IMR-90 (cell line): Measurements from ENCODE around the gene C9orf50. TPM values are rescaled to one million over a fixed set of nuclear protein-coding genes. Genes with fewer than 3 reads are reported as not detected.

ENCODE experiments used
- ATAC-seq: fragments of 200-7000 bp; cut with Tn5 transposase; 2 replicates; pipeline ENCODE4 v1.9.1; 2020; ENCODE audit warnings: low read depth, mild to moderate bottlenecking, moderate library complexity
- BruUV-seq: library from RNA; stranded (reverse); fragments of 400-500 nt; replicated peaks from 2 replicates; lab custom pipeline; 2021; lab: Mats Ljungman, UMichigan
- CTCF ChIA-PET: fragments of 300-600 bp; formaldehyde crosslinking; extraction: SDS; loops from one replicate; lab custom pipeline; 2021; ENCODE audit warnings: antibody characterized with exemption; lab: Yijun Ruan, JAX
- POLR2A ChIA-PET: fragments of 300-600 bp; sonication (Branson Sonifier 250); formaldehyde crosslinking; loops from one replicate; lab custom pipeline; 2022; ENCODE audit warnings: antibody characterized with exemption; ENCODE audit not compliant: unreplicated experiment; lab: Charles Lee
- DNase-seq: peaks from one replicate; pipeline ENCODE4 v3.0.0; 2013
- H2AFZ ChIP-seq: replicated peaks from 2 replicates; pipeline ENCODE3; 2013; ENCODE audit warnings: low read length, mild to moderate bottlenecking; ENCODE audit not compliant: poor library complexity
- H2AK5ac ChIP-seq: 2 replicates; pipeline ENCODE4 v1.6.1; 2013; ENCODE audit warnings: low read depth, low read length, inconsistent platforms
- H2AK9ac ChIP-seq: replicated peaks from 2 replicates; pipeline ENCODE3; 2013; ENCODE audit warnings: mild to moderate bottlenecking, low read depth, low read length, moderate library complexity; ENCODE audit not compliant: poor library complexity
- H2BK120ac ChIP-seq: 2 replicates; pipeline ENCODE4 v1.6.1; 2013; ENCODE audit warnings: low read depth, low read length, inconsistent platforms
- H2BK15ac ChIP-seq: 3 replicates; pipeline ENCODE4 v1.6.1; 2013; ENCODE audit warnings: low read depth, low read length, inconsistent platforms
- H2BK20ac ChIP-seq: 2 replicates; pipeline ENCODE4 v1.6.1; 2013; ENCODE audit warnings: low read depth, mild to moderate bottlenecking, inconsistent platforms, low read length, moderate library complexity
- H2BK5ac ChIP-seq: 2 replicates; pipeline ENCODE4 v1.6.1; 2013; ENCODE audit warnings: mild to moderate bottlenecking, low read depth, low read length, inconsistent platforms; ENCODE audit not compliant: poor library complexity, severe bottlenecking
- H3K14ac ChIP-seq: replicated peaks from 2 replicates; pipeline ENCODE4 v1.6.1; 2013; ENCODE audit warnings: low read depth, low read length, inconsistent platforms
- H3K18ac ChIP-seq: 2 replicates; pipeline ENCODE4 v1.6.1; 2013; ENCODE audit warnings: low read depth, low read length, control low read depth
- H3K23ac ChIP-seq: 2 replicates; pipeline ENCODE4 v1.6.1; 2013; ENCODE audit warnings: low read depth, low read length, inconsistent platforms
- H3K27ac ChIP-seq: 2 replicates; pipeline ENCODE4 v1.5.1; 2013; ENCODE audit warnings: mild to moderate bottlenecking, control low read depth, low read length; ENCODE audit not compliant: insufficient read depth
- H3K27me3 ChIP-seq: 2 replicates; pipeline ENCODE4 v1.6.1; 2013; ENCODE audit warnings: low read length; ENCODE audit not compliant: control insufficient read depth, insufficient read depth
- H3K36me3 ChIP-seq: 2 replicates; pipeline ENCODE4 v1.6.1; 2013; ENCODE audit warnings: low read length, mixed read lengths; ENCODE audit not compliant: control insufficient read depth, insufficient read depth
- H3K4ac ChIP-seq: 2 replicates; pipeline ENCODE4 v1.6.1; 2013; ENCODE audit warnings: low read depth, low read length, inconsistent platforms
- H3K4me1 ChIP-seq: 2 replicates; pipeline ENCODE4 v1.6.1; 2013; ENCODE audit warnings: low read length, mixed read lengths; ENCODE audit not compliant: control insufficient read depth, insufficient read depth
- H3K4me2 ChIP-seq: 2 replicates; pipeline ENCODE4 v1.6.1; 2013; ENCODE audit warnings: low read depth, mild to moderate bottlenecking, control low read depth, low read length, moderate library complexity
- H3K4me3 ChIP-seq: 2 replicates; pipeline ENCODE4 v1.5.1; 2013; ENCODE audit warnings: low read depth, mild to moderate bottlenecking, control low read depth, low read length, moderate library complexity; ENCODE audit not compliant: insufficient read depth
- H3K56ac ChIP-seq: 2 replicates; pipeline ENCODE4 v1.6.1; 2013; ENCODE audit warnings: low read length, inconsistent platforms; ENCODE audit not compliant: insufficient read depth; ENCODE audit errors: extremely low read depth
- H3K79me1 ChIP-seq, 2 experiments: 2 replicates each; pipeline ENCODE4 v1.6.1; 2013; ENCODE audit warnings: low read length in 2 of 2, inconsistent platforms in 1 of 2, low read depth in 1 of 2
- H3K9ac ChIP-seq: 2 replicates; pipeline ENCODE4 v1.6.1; 2013; ENCODE audit warnings: low read depth, low read length, control low read depth
- H3K9me1 ChIP-seq: 2 replicates; pipeline ENCODE4 v1.6.1; 2013; ENCODE audit warnings: low read length, inconsistent platforms; ENCODE audit not compliant: insufficient read depth
- H3K9me3 ChIP-seq: 2 replicates; pipeline ENCODE4 v1.6.1; 2013; ENCODE audit warnings: low read length; ENCODE audit not compliant: control insufficient read depth, insufficient read depth
- H4K20me1 ChIP-seq: 2 replicates; pipeline ENCODE4 v1.6.1; 2013; ENCODE audit warnings: low read length, inconsistent platforms; ENCODE audit not compliant: insufficient read depth
- H4K5ac ChIP-seq: 2 replicates; pipeline ENCODE4 v1.6.1; 2013; ENCODE audit warnings: mild to moderate bottlenecking, low read depth, low read length, control low read depth
- H4K8ac ChIP-seq, 2 experiments: 2 replicates each; pipeline ENCODE4 v1.6.1; 2013; ENCODE audit warnings: low read depth in 2 of 2, low read length in 2 of 2, control low read depth in 1 of 2, inconsistent platforms in 1 of 2
- H4K91ac ChIP-seq: 2 replicates; pipeline ENCODE4 v1.6.1; 2013; ENCODE audit warnings: low read depth, low read length, inconsistent platforms; ENCODE audit not compliant: insufficient read depth
- BHLHE40 ChIP-seq: fragments of 150-350 bp; IDR thresholded peaks from 2 replicates; pipeline ENCODE4 v1.6.1; 2016; ENCODE audit warnings: mild to moderate bottlenecking, low read depth, low read length
- CHD1 ChIP-seq: IDR thresholded peaks from 2 replicates; pipeline ENCODE4 v1.6.1; 2012; ENCODE audit warnings: low read depth, low read length, improper control_type of control experiment
- FOS ChIP-seq: fragments of 150-350 bp; IDR thresholded peaks from 2 replicates; pipeline ENCODE4 v1.6.1; 2016; ENCODE audit warnings: low read depth, low read length
- MAFK ChIP-seq: IDR thresholded peaks from 2 replicates; pipeline ENCODE4 v1.6.1; 2012; ENCODE audit warnings: low read depth, low read length, improper control_type of control experiment
- MXI1 ChIP-seq: IDR thresholded peaks from 2 replicates; pipeline ENCODE4 v1.6.1; 2012; ENCODE audit warnings: low read depth, mild to moderate bottlenecking, low read length, moderate library complexity, borderline replicate concordance
- POLR2A ChIP-seq: IDR thresholded peaks from 2 replicates; pipeline ENCODE4 v1.6.1; 2012; ENCODE audit warnings: mild to moderate bottlenecking, low read depth, low read length
- RAD21 ChIP-seq: IDR thresholded peaks from 2 replicates; pipeline ENCODE4 v1.6.1; 2012; ENCODE audit warnings: low read length, improper control_type of control experiment
- RFX5 ChIP-seq: IDR thresholded peaks from 2 replicates; pipeline ENCODE4 v1.8.0; 2012; ENCODE audit warnings: low read depth, mild to moderate bottlenecking, low read length, moderate library complexity
- WGBS, 2 experiments: methylation state at CpG; one replicate each; pipeline versions ENCODE4 v1.1.5 to v1.1.7; 2013; ENCODE audit warnings: missing lambda C conversion rate in 2 of 2; ENCODE audit not compliant: insufficient read length in 1 of 2; ENCODE audit errors: extremely low coverage in 2 of 2; 5-methylcytosine and 5-hydroxymethylcytosine counted together
- dilution Hi-C: fragments of 300-500 bp; cut with HindIII; formaldehyde crosslinking; loops from one replicate; pipeline ENCODE4 v1.14.3; 2018; ENCODE audit warnings: low sequenced_read_pairs; ENCODE audit not compliant: unreplicated experiment
- in situ Hi-C: fragments of 300-500 bp; cut with MboI; formaldehyde crosslinking; loops from 3 replicates; pipeline ENCODE4 v1.14.3; 2019; ENCODE audit warnings: low sequenced_read_pairs, inconsistent platforms, mixed read lengths
- intact Hi-C: fragments of 100-400 bp; cut with micrococcal nuclease; formaldehyde crosslinking; loops from 2 replicates; pipeline ENCODE4 v1.10.0; 2022
- polyA plus RNA-seq, 3 experiments: library from polyadenylated mRNA; depleted of rRNA; stranded (reverse); fragments of >200 nt; gene quantifications; 2 replicates each; pipeline ENCODE4 v1.2.3, GENCODE V29; 2012; ENCODE audit warnings: low replicate concordance in 1 of 3
- total RNA-seq: library from RNA; depleted of rRNA; stranded (reverse); fragments of >200 nt; gene quantifications from 2 replicates; pipeline ENCODE4 v1.2.3, GENCODE V29; 2012
- TF ChIP-seq, protein P1 (sequence below): fragments of 150-350 bp; IDR thresholded peaks from 2 replicates; pipeline ENCODE4 v1.6.1; 2016; ENCODE audit warnings: low read depth, mild to moderate bottlenecking, low read length, moderate library complexity, borderline replicate concordance
- TF ChIP-seq, protein P2 (sequence below): conservative IDR thresholded peaks from 2 replicates; pipeline ENCODE4 v1.5.1; 2012; ENCODE audit warnings: mild to moderate bottlenecking, low read depth, low read length, improper control_type of control experiment

The C9orf50 gene
- total and polyA plus RNA-seq, 2 of the 4 experiments (the other 2 are of a cell fraction) = 0.09 TPM; not detected in 1

DNA sequence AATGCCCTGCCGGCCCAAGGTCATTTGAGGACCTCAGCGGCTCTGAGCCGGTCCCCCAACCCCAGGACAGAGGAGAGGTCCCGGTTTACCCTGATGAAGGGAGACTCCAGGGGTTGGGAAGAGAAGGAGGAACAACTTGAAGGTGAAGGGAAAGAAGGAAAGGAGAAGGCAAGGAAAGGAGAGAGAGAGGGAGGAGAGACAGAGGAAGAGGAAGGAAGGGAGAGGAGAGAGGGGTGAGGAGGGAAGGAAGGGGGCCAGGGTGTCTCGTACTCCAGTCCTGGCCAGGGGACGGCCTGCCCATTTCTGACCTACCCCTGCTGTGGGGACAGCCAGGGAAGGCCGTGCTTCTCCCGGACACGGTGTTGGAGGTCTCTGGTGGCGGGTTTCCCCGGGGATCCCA, 46.5 kb upstream of the C9orf50 start:
- Histone ChIP-seq H2BK15ac (peak overlapping the region; percentile 64; the same call in 1 of the 3 replicates), H2BK5ac (peak overlapping the region; percentile 49), H3K56ac (peak overlapping the region; percentile 30; the same call in 1 of the 2 replicates), H3K4me2 (peak overlapping the region; percentile 94), H3K9me3 (no peaks in the 10 kb centered on the region), H3K4me3 (peak overlapping the region; percentile 92), H3K27me3 (no peaks in the 10 kb centered on the region), H3K23ac (peak overlapping the region; percentile 97), H2BK20ac (peak overlapping the region; percentile 25; the same call in 1 of the 2 replicates), H4K20me1 (peaks cover 28% of the 10 kb centered on the region), H3K4me1 (peaks cover 33% of the 10 kb centered on the region), H3K14ac (peak overlapping the region; percentile 90; the same call in 1 of the 2 replicates), H4K5ac (peak overlapping the region; percentile 41; the same call in 1 of the 2 replicates), H3K4ac (peak overlapping the region; percentile 93), H3K27ac (peak overlapping the region; percentile 75), H4K91ac (peak overlapping the region; percentile 88), H3K36me3 (peaks cover 12% of the 10 kb centered on the region), H2AFZ (peak overlapping the region; percentile 49), H3K9me1 (peaks cover 13% of the 10 kb centered on the region), H3K9ac (peak overlapping the region; percentile 97), H4K8ac (peak overlapping the region; percentile 76 to 81; a peak in 3 of 4 replicates), H2AK5ac (peak overlapping the region; percentile 93), H3K18ac (peak overlapping the region; percentile 39; the same call in 1 of the 2 replicates), H3K79me1 (peaks cover 10 to 53% of the 10 kb centered on the region in 2 experiments; a peak in 3 of 4 replicates), H2AK9ac (peak overlapping the region; percentile 92), H2BK120ac (peak overlapping the region; percentile 85)
- TF ChIP-seq, protein P1, sequence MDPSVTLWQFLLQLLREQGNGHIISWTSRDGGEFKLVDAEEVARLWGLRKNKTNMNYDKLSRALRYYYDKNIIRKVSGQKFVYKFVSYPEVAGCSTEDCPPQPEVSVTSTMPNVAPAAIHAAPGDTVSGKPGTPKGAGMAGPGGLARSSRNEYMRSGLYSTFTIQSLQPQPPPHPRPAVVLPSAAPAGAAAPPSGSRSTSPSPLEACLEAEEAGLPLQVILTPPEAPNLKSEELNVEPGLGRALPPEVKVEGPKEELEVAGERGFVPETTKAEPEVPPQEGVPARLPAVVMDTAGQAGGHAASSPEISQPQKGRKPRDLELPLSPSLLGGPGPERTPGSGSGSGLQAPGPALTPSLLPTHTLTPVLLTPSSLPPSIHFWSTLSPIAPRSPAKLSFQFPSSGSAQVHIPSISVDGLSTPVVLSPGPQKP = no peak
- no peak for TF ChIP-seq MXI1
- TF ChIP-seq BHLHE40 = no peak
- no peak for TF ChIP-seq MAFK
- no peak for TF ChIP-seq FOS
- no peak for TF ChIP-seq RAD21
- TF ChIP-seq, protein P2, sequence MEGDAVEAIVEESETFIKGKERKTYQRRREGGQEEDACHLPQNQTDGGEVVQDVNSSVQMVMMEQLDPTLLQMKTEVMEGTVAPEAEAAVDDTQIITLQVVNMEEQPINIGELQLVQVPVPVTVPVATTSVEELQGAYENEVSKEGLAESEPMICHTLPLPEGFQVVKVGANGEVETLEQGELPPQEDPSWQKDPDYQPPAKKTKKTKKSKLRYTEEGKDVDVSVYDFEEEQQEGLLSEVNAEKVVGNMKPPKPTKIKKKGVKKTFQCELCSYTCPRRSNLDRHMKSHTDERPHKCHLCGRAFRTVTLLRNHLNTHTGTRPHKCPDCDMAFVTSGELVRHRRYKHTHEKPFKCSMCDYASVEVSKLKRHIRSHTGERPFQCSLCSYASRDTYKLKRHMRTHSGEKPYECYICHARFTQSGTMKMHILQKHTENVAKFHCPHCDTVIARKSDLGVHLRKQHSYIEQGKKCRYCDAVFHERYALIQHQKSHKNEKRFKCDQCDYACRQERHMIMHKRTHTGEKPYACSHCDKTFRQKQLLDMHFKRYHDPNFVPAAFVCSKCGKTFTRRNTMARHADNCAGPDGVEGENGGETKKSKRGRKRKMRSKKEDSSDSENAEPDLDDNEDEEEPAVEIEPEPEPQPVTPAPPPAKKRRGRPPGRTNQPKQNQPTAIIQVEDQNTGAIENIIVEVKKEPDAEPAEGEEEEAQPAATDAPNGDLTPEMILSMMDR = no peak
- TF ChIP-seq RFX5 = no peak
- TF ChIP-seq CHD1 = no peak
- no peak for TF ChIP-seq POLR2A
- POLR2A ChIA-PET = interaction anchor here (1.8 kb wide), 1 partner anchor 45 kb away, joined by 4 read pairs; no protein-coding TSS in a partner anchor
- WGBS, 2 experiments = 51% methylated on average over 4 of the region's 11 CpGs; no CpG with 5 or more reads in 1 of the 2 experiments
- intact Hi-C loops (loop anchor here (5.0 kb wide), 1 partner anchor 45 kb away; no protein-coding TSS in a partner anchor), in situ Hi-C loops (no loop called here), dilution Hi-C loops (no loop called here)
- no peak for ATAC-seq
- BruUV-seq = no TSS peak
- DNase-seq = no peak
- CTCF ChIA-PET = no interaction called here
